Mesenchymal stem cell (in vitro differentiated cells and primary cell): ENCODE data around the gene ZNF407.
A peak's percentile ranks its signal among the peaks of the same experiment; 100 is the strongest.

ENCODE experiments used
- DNase-seq: peaks from one replicate; pipeline ENCODE4 v3.0.0-alpha.2; 2013
- H2AFZ ChIP-seq: one replicate; pipeline ENCODE4 v1.6.1; 2013; ENCODE audit warnings: low read depth, mild to moderate bottlenecking, control low read depth, inconsistent platforms, low read length, moderate library complexity
- H2AK5ac ChIP-seq: 2 replicates; pipeline ENCODE4 v1.6.1; 2013; ENCODE audit warnings: low read length, moderate library complexity, mild to moderate bottlenecking, inconsistent platforms; ENCODE audit not compliant: severe bottlenecking
- H2BK120ac ChIP-seq: one replicate; pipeline ENCODE4 v1.6.1; 2013; ENCODE audit warnings: low read depth, mild to moderate bottlenecking, inconsistent platforms, low read length, moderate library complexity
- H2BK12ac ChIP-seq, 2 experiments: one replicate each; pipeline ENCODE4 v1.6.1; 2013; ENCODE audit warnings: inconsistent platforms in 2 of 2, low read length in 2 of 2, mild to moderate bottlenecking in 2 of 2, moderate library complexity in 2 of 2, control low read depth in 1 of 2
- H2BK15ac ChIP-seq: one replicate; pipeline ENCODE4 v1.6.1; 2013; ENCODE audit warnings: mild to moderate bottlenecking, low read depth, inconsistent platforms; ENCODE audit not compliant: poor library complexity, severe bottlenecking
- H2BK5ac ChIP-seq: 2 replicates; pipeline ENCODE4 v1.6.1; 2013; ENCODE audit warnings: low read depth, mild to moderate bottlenecking, low read length, control low read depth, inconsistent platforms; ENCODE audit not compliant: poor library complexity, severe bottlenecking
- H3K14ac ChIP-seq, 2 experiments: one replicate each; pipeline ENCODE4 v1.6.1; 2013; ENCODE audit warnings: inconsistent platforms in 2 of 2, low read length in 2 of 2, control low read depth in 1 of 2, mild to moderate bottlenecking in 1 of 2, moderate library complexity in 1 of 2
- H3K18ac ChIP-seq, 2 experiments: one replicate each; pipeline ENCODE4 v1.6.1; 2013; ENCODE audit warnings: inconsistent platforms in 2 of 2, low read length in 2 of 2, control low read depth in 1 of 2, low read depth in 1 of 2, mild to moderate bottlenecking in 1 of 2
- H3K23ac ChIP-seq, 2 experiments: one replicate each; pipeline ENCODE4 v1.6.1; 2013; ENCODE audit warnings: inconsistent platforms in 2 of 2, low read length in 2 of 2, mild to moderate bottlenecking in 2 of 2, moderate library complexity in 2 of 2, control low read depth in 1 of 2
- H3K27ac ChIP-seq: 2 replicates; pipeline ENCODE4 v1.5.1; 2013; ENCODE audit warnings: mild to moderate bottlenecking, moderate library complexity, low read length, control low read depth, inconsistent platforms; ENCODE audit not compliant: poor library complexity, severe bottlenecking
- H3K27me3 ChIP-seq, 2 experiments: 2 replicates each; pipeline versions ENCODE4 v1.6.1 to v1.7.0; 2013; ENCODE audit warnings: low read length in 2 of 2, mild to moderate bottlenecking in 2 of 2, moderate library complexity in 2 of 2, control low read depth in 1 of 2, inconsistent platforms in 1 of 2; ENCODE audit not compliant: control insufficient read depth in 1 of 2, insufficient read depth in 1 of 2
- H3K36me3 ChIP-seq, 2 experiments: 2 replicates each; pipeline versions ENCODE4 v1.6.1 to v1.7.0; 2013; ENCODE audit warnings: low read length in 2 of 2, control low read depth in 1 of 2, inconsistent platforms in 1 of 2, low read depth in 1 of 2, mild to moderate bottlenecking in 1 of 2; ENCODE audit not compliant: insufficient read depth in 2 of 2, control insufficient read depth in 1 of 2
- H3K4ac ChIP-seq, 2 experiments: one replicate each; pipeline ENCODE4 v1.6.1; 2013; ENCODE audit warnings: inconsistent platforms in 2 of 2, low read length in 2 of 2, mild to moderate bottlenecking in 2 of 2, moderate library complexity in 2 of 2, control low read depth in 1 of 2, low read depth in 1 of 2
- H3K4me1 ChIP-seq: 2 replicates; pipeline ENCODE4 v1.6.1; 2013; ENCODE audit warnings: low read depth, low read length, control low read depth; ENCODE audit not compliant: control insufficient read depth, insufficient read depth
- H3K4me2 ChIP-seq: 2 replicates; pipeline ENCODE4 v1.6.1; 2013; ENCODE audit warnings: low read length, mild to moderate bottlenecking, inconsistent platforms; ENCODE audit not compliant: poor library complexity, severe bottlenecking
- H3K4me3 ChIP-seq, 2 experiments: 2 replicates each; pipeline versions ENCODE4 v1.5.1 to v1.7.0; 2013; ENCODE audit warnings: low read length in 2 of 2, mild to moderate bottlenecking in 2 of 2, control low read depth in 1 of 2, low read depth in 1 of 2; ENCODE audit not compliant: insufficient read depth in 1 of 2
- H3K79me1 ChIP-seq: replicated peaks from 2 replicates; pipeline ENCODE4 v1.6.1; 2013; ENCODE audit warnings: mild to moderate bottlenecking, control low read depth, low read length, inconsistent platforms; ENCODE audit not compliant: poor library complexity, severe bottlenecking
- H3K9ac ChIP-seq: 2 replicates; pipeline ENCODE4 v1.7.0; 2013; ENCODE audit warnings: mild to moderate bottlenecking, low read length, moderate library complexity
- H3K9me3 ChIP-seq: 2 replicates; pipeline ENCODE4 v1.7.0; 2013; ENCODE audit warnings: mild to moderate bottlenecking, low read length; ENCODE audit not compliant: control insufficient read depth
- H4K8ac ChIP-seq: one replicate; pipeline ENCODE4 v1.6.1; 2013; ENCODE audit warnings: inconsistent platforms, mild to moderate bottlenecking, low read length, moderate library complexity
- H4K91ac ChIP-seq: one replicate; pipeline ENCODE4 v1.6.1; 2013; ENCODE audit warnings: mild to moderate bottlenecking, low read length, inconsistent platforms
- WGBS: methylation state at CpG from one replicate; pipeline ENCODE4 v1.1.7; 2013; ENCODE audit warnings: mixed read lengths; 5-methylcytosine and 5-hydroxymethylcytosine counted together

Gene ZNF407

DNA sequence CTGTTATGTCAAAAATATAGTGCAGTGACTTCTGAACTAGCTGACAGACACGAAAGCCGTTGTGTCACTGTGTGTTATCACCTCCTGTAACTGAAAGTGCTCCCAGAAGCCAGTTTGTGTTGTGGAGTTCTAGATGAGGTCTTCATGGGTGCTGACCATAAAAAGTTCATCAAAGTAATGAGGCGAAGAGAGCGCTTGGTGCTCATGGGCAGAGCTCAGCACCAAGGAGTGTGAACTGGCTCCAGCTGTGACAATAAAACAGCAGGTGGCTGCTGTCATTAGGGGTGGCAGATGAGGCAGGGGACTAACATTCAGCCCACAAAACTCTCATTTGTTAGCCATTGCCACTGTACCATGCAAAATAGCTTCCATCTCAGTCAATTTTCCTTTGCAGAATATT, 151.1 kb downstream of the ZNF407 start:
- no peak overlapping the region for H3K18ac ChIP-seq
- H2BK12ac ChIP-seq: no peak overlapping the region
- no peak overlapping the region for H4K91ac ChIP-seq
- no peaks in the 10 kb centered on the region for H3K9me3 ChIP-seq
- H3K14ac ChIP-seq: no peak overlapping the region
- H2BK15ac ChIP-seq: no peak overlapping the region
- H3K23ac ChIP-seq: no peak overlapping the region
- H3K27me3 ChIP-seq: no peaks in the 10 kb centered on the region
- no peak overlapping the region for H3K27ac ChIP-seq
- H3K4me2 ChIP-seq: no peak overlapping the region
- no peak overlapping the region for H2AFZ ChIP-seq
- H3K9ac ChIP-seq: no peak overlapping the region
- DNase-seq: no peak
- no peaks in the 10 kb centered on the region for H3K36me3 ChIP-seq
- peaks cover 5% of the 10 kb centered on the region for H3K4me1 ChIP-seq
- no peak overlapping the region for H3K4me3 ChIP-seq
- peaks cover 6% of the 10 kb centered on the region for H3K79me1 ChIP-seq
- H2AK5ac ChIP-seq: no peak overlapping the region
- no peak overlapping the region for H2BK5ac ChIP-seq
- H2BK120ac ChIP-seq: no peak overlapping the region
- H3K4ac ChIP-seq: no peak overlapping the region
- 92% methylated on average over 4 of the region's 4 CpGs for WGBS
- no peak overlapping the region for H4K8ac ChIP-seq

DNA sequence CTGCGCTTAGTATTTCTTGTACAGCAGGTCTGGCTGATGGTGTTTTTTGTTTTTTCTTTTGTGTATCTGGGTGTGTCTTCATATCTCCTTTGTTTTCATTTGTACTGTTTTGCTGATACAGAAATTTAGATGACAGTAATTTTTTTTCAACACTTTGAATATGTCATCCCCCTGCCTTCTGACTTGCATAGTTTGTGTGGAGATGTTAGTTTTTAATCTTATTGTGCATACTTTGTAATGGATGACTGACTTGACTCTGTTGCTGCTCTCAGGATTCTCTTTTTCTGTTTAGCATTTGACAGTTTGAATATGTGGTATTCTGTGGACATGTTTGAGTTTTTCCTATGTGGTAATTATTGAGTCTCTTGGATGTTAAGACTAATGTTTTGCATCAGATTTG, 161.3 kb downstream of the ZNF407 start:
- Histone ChIP-seq H4K91ac (no peak overlapping the region), H3K9ac (no peak overlapping the region), H3K79me1 (peaks cover 5% of the 10 kb centered on the region), H2BK15ac (no peak overlapping the region), H2BK12ac (no peak overlapping the region), H3K18ac (no peak overlapping the region), H3K27ac (no peak overlapping the region), H2AK5ac (no peak overlapping the region), H4K8ac (no peak overlapping the region), H3K23ac (no peak overlapping the region), H2BK5ac (no peak overlapping the region), H3K27me3 (no peaks in the 10 kb centered on the region), H3K4ac (no peak overlapping the region), H3K4me2 (peak overlapping the region; percentile 9), H3K9me3 (peaks cover 10% of the 10 kb centered on the region), H3K4me1 (no peaks in the 10 kb centered on the region), H2AFZ (no peak overlapping the region), H3K4me3 (no peak overlapping the region), H3K36me3 (no peaks in the 10 kb centered on the region), H2BK120ac (no peak overlapping the region), H3K14ac (no peak overlapping the region)
- 100% methylated on average over 1 of the region's 1 CpG for WGBS
- no peak for DNase-seq

DNA sequence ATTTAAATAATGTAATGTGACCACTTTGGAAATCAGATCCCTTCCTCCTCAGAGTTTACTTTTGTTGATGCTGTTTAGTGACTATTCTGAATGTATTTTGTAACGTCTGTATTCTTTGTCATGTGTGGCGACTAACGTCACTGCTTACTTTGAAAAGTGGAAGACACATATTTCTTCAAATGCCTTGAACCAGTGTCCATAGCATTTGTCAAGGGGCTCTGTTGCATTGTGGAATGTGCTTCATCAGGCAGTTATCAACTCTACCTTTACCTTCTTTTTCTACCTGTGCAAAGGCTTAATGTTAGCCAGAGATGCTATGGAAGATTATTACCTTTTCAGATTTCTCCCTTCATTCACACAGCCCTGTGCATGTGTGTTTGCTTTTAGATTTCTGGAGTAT, 162.4 kb downstream of the ZNF407 start:
- H3K9me3 ChIP-seq: peaks cover 10% of the 10 kb centered on the region
- H2BK15ac ChIP-seq: no peak overlapping the region
- WGBS: 100% methylated on average over 1 of the region's 3 CpGs
- H4K91ac ChIP-seq: no peak overlapping the region
- no peak overlapping the region for H3K9ac ChIP-seq
- no peak overlapping the region for H3K18ac ChIP-seq
- H2AFZ ChIP-seq: no peak overlapping the region
- H3K4me2 ChIP-seq: no peak overlapping the region
- peaks cover 5% of the 10 kb centered on the region for H3K79me1 ChIP-seq
- H2AK5ac ChIP-seq: no peak overlapping the region
- H4K8ac ChIP-seq: no peak overlapping the region
- no peak overlapping the region for H2BK5ac ChIP-seq
- H2BK120ac ChIP-seq: no peak overlapping the region
- no peak overlapping the region for H3K4me3 ChIP-seq
- no peak for DNase-seq
- no peak overlapping the region for H3K4ac ChIP-seq
- no peak overlapping the region for H3K14ac ChIP-seq
- H3K27ac ChIP-seq: no peak overlapping the region
- no peak overlapping the region for H2BK12ac ChIP-seq
- H3K36me3 ChIP-seq: no peaks in the 10 kb centered on the region
- H3K23ac ChIP-seq: no peak overlapping the region
- no peaks in the 10 kb centered on the region for H3K4me1 ChIP-seq
- H3K27me3 ChIP-seq: no peaks in the 10 kb centered on the region

DNA sequence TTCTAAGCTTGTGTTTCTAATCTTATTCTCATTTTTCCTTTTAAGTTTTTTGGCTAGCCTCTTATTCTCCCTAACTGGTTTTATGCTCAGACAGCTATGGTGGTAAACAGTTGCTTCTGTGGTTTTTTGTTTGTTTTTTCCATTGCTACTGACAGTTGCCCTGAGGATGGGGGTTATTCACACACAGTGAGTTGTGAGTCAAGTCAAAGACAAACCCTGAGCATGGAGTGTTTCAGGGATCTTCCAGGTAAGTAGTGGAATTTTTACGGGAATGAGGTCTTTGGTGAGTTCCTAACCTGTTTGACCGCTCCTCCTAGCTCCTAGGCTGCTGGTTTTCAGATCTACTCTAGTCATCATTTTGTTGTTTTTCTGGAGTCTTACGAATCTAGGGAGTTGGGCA, 162.8 kb downstream of the ZNF407 start:
- no peak overlapping the region for H3K9ac ChIP-seq
- 98% methylated on average over 3 of the region's 3 CpGs for WGBS
- no peak for DNase-seq
- no peak overlapping the region for H2AFZ ChIP-seq
- peaks cover 6% of the 10 kb centered on the region for H3K79me1 ChIP-seq
- no peak overlapping the region for H2BK15ac ChIP-seq
- no peak overlapping the region for H4K91ac ChIP-seq
- H2BK120ac ChIP-seq: no peak overlapping the region
- H2BK5ac ChIP-seq: no peak overlapping the region
- H4K8ac ChIP-seq: no peak overlapping the region
- peaks cover 10% of the 10 kb centered on the region for H3K9me3 ChIP-seq
- no peak overlapping the region for H3K4me3 ChIP-seq
- no peak overlapping the region for H2AK5ac ChIP-seq
- H3K4me1 ChIP-seq: no peaks in the 10 kb centered on the region
- H3K14ac ChIP-seq: no peak overlapping the region
- no peak overlapping the region for H3K4me2 ChIP-seq
- H3K18ac ChIP-seq: no peak overlapping the region
- H3K36me3 ChIP-seq: no peaks in the 10 kb centered on the region
- H3K4ac ChIP-seq: no peak overlapping the region
- H3K27me3 ChIP-seq: no peaks in the 10 kb centered on the region
- H2BK12ac ChIP-seq: no peak overlapping the region
- H3K27ac ChIP-seq: no peak overlapping the region
- H3K23ac ChIP-seq: no peak overlapping the region
